ENCODE results near the gene ATAT1. TPM values are rescaled to one million over a fixed set of nuclear protein-coding genes. Genes with fewer than 3 reads are reported as not detected.

Gene ATAT1
- total RNA-seq, 1 experiment from 2014 or later, result 30.0 TPM

GRCh38 chr6:30643656-30644055, 17.0 kb downstream of the ATAT1 start:
- CTCF ChIA-PET, result interaction anchor here (1.1 kb wide), 1 partner anchor 19 kb away, joined by 5 read pairs; no protein-coding TSS in a partner anchor
- H3K27me3 Mint-ChIP-seq (ENCODE audit: unreplicated experiment), result no peaks in the 10 kb centered on the region
- no peaks in the 10 kb centered on the region for H3K9me3 Mint-ChIP-seq (ENCODE audit: low read depth, unreplicated experiment)
- no peak for TF ChIP-seq CTCF (IDR thresholded peaks at IDR 0.05; ENCODE audit: unreplicated experiment)
- H3K4me1 Mint-ChIP-seq (ENCODE audit: low read depth, unreplicated experiment), result peaks cover 13% of the 10 kb centered on the region
- BruUV-seq (replicated peaks), result no TSS peak
- H3K36me3 Mint-ChIP-seq (ENCODE audit: insufficient read depth, unreplicated experiment), result peaks cover 58% of the 10 kb centered on the region
- intact Hi-C loops (cut with micrococcal nuclease; ENCODE audit: unreplicated experiment), result no loop called here
- no peak for DNase-seq
- no peak overlapping the region for H3K27ac Mint-ChIP-seq (ENCODE audit: unreplicated experiment)
- no peak overlapping the region for H3K4me3 Mint-ChIP-seq (ENCODE audit: low read depth, unreplicated experiment)

- DNase-seq, result no peak
- no peak overlapping the region for H3K27ac Mint-ChIP-seq (ENCODE audit: unreplicated experiment)
- intact Hi-C loops (cut with micrococcal nuclease; ENCODE audit: unreplicated experiment), result no loop called here
- no peak overlapping the region for H3K4me3 Mint-ChIP-seq (ENCODE audit: low read depth, unreplicated experiment)
- no TSS peak for BruUV-seq (replicated peaks)
- no peaks in the 10 kb centered on the region for H3K9me3 Mint-ChIP-seq (ENCODE audit: low read depth, unreplicated experiment)
- no peak for TF ChIP-seq CTCF (IDR thresholded peaks at IDR 0.05; ENCODE audit: unreplicated experiment)
- CTCF ChIA-PET, result no interaction called here
- H3K27me3 Mint-ChIP-seq (ENCODE audit: unreplicated experiment), result no peaks in the 10 kb centered on the region
- peaks cover 59% of the 10 kb centered on the region for H3K36me3 Mint-ChIP-seq (ENCODE audit: insufficient read depth, unreplicated experiment)
- peaks cover 13% of the 10 kb centered on the region for H3K4me1 Mint-ChIP-seq (ENCODE audit: low read depth, unreplicated experiment)
Observed at GRCh38 chr6:30644769-30645168, 18.1 kb downstream of the ATAT1 start.

- Mint-ChIP-seq H3K4me3 (ENCODE audit: low read depth, unreplicated experiment) (peak overlapping the region; percentile 78), H3K36me3 (ENCODE audit: insufficient read depth, unreplicated experiment) (peaks cover 70% of the 10 kb centered on the region)
Observed at GRCh38 chr6:30645989-30646388, 19.3 kb downstream of the ATAT1 start.

GRCh38 chr6:30646450-30647241, 20.0 kb downstream of the ATAT1 start, which contains the start of gene C6orf136:
Gene C6orf136, plus strand, starts transcription at chr6:30647133. Its CDS starts 99 bp downstream, at chr6:30647232.
- H3K4me1 Mint-ChIP-seq (ENCODE audit: low read depth, unreplicated experiment), result peaks cover 13% of the 10 kb centered on the region
- peak within 1 kb of the TSS; percentile 69 for H3K27ac Mint-ChIP-seq (ENCODE audit: unreplicated experiment)
- peaks cover 77% of the 10 kb centered on the region for H3K36me3 Mint-ChIP-seq (ENCODE audit: insufficient read depth, unreplicated experiment)
- CTCF ChIA-PET, result interaction anchor here (0.6 to 1.0 kb wide), 5 partner anchors 29 to 172 kb away, joined by 3 to 4 read pairs (median 3); partner anchors contain the start of gene MRPS18B
- H3K27me3 Mint-ChIP-seq (ENCODE audit: unreplicated experiment), result no peaks in the 10 kb centered on the region
- no peaks in the 10 kb centered on the region for H3K9me3 Mint-ChIP-seq (ENCODE audit: low read depth, unreplicated experiment)
- BruUV-seq (replicated peaks), result TSS peak; percentile 26
- intact Hi-C loops (cut with micrococcal nuclease; ENCODE audit: unreplicated experiment), result no loop called here
- no peak for TF ChIP-seq CTCF (IDR thresholded peaks at IDR 0.05; ENCODE audit: unreplicated experiment)
- peak within 1 kb of the TSS; percentile 78 for H3K4me3 Mint-ChIP-seq (ENCODE audit: low read depth, unreplicated experiment)
- peak; percentile 92 for DNase-seq

More at GRCh38 chr6:30645989-30646388, 19.3 kb downstream of the ATAT1 start:
- intact Hi-C loops (cut with micrococcal nuclease; ENCODE audit: unreplicated experiment), result no loop called here
- no peak for DNase-seq
- Mint-ChIP-seq H3K9me3 (ENCODE audit: low read depth, unreplicated experiment) (no peaks in the 10 kb centered on the region), H3K4me1 (ENCODE audit: low read depth, unreplicated experiment) (peaks cover 13% of the 10 kb centered on the region), H3K27me3 (ENCODE audit: unreplicated experiment) (no peaks in the 10 kb centered on the region), H3K27ac (ENCODE audit: unreplicated experiment) (peak overlapping the region; percentile 69)
- TF ChIP-seq CTCF (IDR thresholded peaks at IDR 0.05; ENCODE audit: unreplicated experiment), result no peak
- BruUV-seq (replicated peaks), result no TSS peak
- CTCF ChIA-PET, result interaction anchor here (1.0 kb wide), 1 partner anchor 85 kb away, joined by 3 read pairs; no protein-coding TSS in a partner anchor

Data from Calu3 (cell line).